NOMO-1 treated with dmso at 0.1 percent for 144 hours (cell line): ENCODE data around the gene BTBD2.

Source experiments
- DNase-seq: peaks from one replicate; lab custom pipeline; 2025; ENCODE audit not compliant: unreplicated experiment; lab: John Stamatoyannopoulos, UW

The BTBD2 gene

DNA sequence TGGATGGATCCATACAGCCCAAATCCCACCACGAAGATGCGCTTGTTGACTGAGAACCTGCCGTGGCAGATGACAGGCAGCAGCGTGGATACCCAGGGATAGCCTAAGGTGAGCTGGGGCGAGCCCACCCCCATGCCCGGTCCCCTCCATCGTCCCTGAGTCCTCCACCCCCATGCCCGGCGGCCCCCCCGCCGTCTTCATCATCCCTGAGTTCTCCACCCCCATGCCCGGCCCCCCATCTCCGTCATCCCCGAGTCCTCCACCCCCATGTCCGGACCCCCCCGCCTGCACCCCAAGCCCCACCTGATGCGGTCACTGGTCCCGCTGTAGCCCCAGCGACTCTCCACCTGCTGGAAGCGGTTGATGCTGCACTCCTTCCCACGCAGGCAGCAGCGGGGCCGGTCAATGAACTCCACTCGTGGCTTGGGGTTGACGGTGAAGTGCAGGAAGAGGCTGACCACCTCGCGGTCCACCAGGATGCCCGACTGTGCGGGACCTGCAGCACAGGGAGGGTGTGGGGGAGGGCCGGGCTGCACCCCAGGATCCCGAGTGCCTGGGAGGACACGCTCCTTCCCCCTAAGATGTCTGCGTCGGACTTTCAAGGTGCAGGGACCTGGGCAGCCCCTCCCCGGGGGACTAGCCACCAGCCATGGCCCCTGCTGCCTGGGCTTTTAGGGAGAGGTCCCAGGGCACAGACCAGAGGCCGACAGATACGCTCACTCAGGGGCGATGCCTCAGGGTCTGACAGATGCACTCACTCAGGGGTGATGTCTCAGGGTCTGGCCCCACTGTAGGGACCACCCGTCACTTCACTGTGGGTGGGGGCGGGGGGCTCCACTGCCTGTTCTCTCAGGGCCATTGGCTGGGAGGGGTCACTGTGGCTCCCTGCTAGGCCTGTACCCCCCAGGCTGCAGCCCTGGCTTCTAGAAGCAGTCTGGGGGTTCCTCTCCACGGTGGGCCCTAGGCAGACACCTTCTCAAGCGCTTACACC, 28.0 kb downstream of the BTBD2 start:
- no peak for DNase-seq

DNA sequence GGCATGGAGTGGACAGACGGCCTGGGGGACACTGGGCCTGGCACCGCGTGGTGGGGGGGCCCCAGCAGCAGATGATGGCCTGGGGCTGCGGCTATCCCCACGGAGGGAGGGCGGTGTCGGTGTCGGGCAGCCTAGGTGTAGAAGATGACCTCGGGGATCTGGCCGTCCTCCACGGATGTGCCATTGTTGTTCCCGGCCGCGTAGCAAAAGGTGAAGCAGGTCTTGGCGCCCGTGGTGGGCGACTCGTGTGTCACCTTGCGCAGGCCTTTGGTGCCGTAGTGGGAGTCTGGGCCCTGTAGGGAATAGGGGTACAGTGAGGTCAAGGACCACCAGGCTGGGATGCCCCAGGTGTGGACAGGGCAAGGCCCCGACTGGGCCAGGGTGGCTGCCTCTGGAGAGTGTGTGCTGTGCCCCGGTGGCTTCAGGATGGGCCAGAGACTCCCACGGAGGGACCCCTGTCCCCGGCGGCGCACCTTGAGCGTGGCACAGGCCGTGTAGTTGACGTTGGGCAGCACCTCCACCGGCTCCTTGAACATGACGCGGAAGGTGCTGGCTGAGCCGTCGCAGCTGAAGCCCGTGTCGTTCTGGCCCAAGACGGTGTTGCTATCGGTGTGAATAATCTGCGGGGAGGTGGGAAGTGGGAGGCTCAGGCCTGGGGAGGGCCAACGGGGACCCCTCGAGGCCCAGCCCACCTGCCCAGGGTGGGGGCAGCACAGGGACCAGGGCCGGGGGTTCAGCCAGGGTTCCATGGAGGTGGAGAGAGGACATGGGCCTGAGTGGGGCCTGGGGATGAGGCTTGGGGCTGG, 29.0 kb downstream of the BTBD2 start:
- DNase-seq, result no peak

DNA sequence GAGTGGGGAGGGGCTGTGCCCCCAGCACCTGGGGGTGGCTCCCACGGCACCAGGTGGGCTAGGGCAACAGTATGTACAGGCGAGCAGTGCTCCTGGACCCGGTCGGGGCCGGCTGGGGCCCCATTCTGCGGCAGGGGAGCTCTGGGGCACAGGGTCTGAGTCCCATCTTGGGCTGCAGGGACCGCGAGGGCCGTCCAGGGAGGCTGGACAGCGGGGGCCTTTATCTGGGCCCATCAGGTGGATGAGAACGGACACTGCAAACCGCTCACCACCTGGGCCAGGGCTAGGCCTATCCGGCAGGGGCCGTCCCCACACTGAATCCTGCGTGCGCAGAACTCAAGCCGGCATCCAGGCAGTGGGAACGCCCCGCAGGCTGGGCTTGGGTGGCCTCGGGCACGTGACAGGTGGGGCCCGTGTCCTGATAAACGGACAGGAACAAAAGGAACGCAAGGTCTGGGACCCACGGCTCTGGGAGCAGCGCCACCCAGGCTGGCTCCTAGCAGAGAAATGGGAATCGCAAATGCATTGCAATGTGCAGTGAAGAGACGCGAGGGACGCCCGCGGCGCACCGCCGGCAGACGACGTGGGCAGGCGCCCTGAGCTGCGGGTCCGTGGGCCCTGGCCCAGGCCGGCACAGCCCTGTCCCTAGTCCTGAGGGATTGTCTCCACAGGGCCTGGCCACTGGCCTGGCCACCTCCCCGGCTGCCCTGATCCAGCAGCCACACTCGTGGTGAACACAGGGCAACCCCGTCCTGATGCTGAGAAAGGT, 29.7 kb downstream of the BTBD2 start:
- DNase-seq, result no peak

DNA sequence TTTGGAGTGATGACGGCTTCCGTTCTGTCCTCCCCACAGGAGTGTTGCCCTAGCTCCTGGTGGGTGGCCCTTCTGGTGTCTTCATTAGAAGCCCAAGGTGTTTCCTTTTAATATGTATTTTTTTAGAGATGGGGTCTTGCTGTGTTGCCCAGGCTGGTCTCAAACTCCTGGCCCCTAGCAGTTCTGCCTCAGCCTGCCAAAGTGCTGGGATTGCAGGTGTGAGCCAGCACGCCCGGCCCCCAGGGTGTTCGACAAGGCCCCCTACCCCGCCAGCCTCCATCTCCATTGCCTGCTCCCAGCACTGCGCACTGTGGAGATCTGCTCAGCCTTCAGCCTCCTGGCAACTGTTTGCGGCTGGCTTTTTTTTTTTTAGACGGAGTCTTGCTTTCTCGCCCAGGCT, 31.2 kb downstream of the BTBD2 start:
- DNase-seq, result no peak

DNA sequence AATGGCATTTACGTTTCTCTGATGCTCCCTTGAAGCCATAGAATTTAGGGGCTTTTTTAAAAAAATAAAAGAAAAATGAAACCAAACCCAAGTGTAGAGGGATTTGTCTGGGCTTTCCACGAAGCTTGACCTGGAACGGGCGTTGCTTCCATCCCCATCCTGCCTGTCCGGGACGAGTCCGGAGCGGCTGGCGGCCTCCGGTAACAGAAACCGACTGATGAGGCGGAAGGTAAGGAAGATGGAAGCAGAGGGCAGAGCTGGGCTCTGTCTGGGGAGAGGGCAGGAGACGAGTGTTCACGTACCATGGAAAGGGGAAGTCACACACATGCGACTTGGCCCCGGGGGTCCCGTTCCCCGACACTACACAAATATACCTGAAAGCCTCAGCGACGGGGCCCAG, 34.3 kb downstream of the BTBD2 start:
- DNase-seq, result no peak

DNA sequence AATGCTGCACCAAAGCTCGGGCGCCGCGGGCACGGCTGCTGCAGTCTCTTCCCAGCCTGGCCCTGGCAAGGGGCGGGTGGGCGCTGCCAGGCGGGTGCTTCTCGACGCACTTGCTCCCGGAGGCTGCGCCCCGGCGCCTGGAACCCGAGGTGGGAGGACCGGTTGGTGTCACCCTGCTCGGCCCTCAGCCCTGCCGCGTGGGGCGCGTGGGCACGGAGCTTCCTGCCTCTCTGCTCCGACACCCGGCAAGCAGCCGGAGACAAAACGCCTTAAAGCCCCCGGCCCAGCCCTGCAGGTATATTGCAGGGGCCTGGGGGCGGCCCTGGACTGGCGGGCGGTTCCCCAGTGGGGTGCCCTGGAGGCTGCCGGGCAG, 34.7 kb downstream of the BTBD2 start:
- DNase-seq, result no peak

DNA sequence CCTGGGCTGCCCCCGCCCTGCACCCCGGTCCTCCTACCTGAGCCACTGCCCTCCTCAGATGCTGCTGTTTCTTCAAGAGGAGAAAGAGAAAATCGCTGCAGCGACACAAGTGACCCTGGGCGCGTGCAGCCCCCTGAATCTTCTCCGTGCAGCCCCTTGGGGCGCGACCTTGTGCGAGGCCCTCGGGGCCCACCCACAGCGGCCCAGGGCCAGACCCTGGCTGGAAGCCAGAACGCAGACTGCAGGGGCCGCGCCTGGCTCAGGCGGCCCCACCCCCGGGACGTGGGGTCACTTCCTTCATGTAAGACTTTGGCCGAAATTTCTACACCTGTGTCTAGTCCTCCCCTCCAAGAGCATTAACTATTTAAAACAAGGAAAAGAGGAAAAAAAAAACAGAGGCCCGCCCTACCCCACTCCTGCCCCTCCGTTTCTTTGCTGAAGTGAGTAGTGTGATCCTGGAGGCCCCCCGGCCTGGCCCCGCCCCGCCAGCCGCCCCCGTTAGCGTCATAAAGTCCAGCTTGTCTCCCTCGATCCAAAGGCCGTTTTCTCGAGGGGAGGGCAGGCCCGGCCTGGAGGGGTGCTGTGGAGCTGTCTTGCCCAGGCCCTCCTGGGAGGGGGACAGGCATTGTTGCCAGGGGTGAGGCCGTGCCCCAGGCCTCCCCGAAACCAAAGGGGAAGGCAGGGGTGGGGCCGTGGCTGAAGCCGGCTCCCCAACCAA, 35.3 kb downstream of the BTBD2 start:
- no peak for DNase-seq

DNA sequence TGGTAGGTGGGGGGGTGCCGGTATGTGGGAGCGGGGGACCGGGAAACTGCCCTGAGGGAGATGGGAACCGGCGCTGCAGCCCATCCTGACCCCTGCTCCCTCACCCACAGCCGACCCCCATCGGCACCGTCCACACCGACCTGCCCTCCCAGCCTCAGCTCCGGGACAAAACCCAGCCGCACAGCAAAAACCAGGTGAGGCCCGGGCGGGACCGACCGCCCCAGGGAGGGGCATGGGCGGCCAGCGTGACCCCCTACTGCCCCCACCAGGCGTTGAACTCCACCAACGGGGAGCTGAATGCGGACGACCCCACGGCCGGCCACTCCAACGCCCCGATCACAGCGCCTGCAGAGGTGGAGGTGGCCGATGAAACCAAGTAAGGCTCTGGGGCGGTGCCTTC, 35.9 kb downstream of the BTBD2 start:
- DNase-seq, result no peak

DNA sequence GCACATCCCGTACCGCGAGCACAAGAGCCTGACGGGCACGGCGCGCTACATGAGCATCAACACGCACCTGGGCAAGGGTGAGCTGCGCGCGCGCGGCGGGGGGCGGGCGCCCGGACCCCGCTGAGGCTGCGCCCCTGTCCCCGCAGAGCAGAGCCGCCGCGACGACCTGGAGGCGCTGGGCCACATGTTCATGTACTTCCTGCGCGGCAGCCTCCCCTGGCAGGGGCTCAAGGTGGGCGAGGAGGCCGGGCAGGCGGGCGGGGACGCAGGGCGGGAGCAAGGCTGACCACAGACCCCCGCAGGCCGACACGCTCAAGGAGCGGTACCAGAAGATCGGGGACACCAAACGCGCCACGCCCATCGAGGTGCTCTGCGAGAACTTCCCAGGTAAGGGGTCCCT, 36.5 kb downstream of the BTBD2 start:
- no peak for DNase-seq

DNA sequence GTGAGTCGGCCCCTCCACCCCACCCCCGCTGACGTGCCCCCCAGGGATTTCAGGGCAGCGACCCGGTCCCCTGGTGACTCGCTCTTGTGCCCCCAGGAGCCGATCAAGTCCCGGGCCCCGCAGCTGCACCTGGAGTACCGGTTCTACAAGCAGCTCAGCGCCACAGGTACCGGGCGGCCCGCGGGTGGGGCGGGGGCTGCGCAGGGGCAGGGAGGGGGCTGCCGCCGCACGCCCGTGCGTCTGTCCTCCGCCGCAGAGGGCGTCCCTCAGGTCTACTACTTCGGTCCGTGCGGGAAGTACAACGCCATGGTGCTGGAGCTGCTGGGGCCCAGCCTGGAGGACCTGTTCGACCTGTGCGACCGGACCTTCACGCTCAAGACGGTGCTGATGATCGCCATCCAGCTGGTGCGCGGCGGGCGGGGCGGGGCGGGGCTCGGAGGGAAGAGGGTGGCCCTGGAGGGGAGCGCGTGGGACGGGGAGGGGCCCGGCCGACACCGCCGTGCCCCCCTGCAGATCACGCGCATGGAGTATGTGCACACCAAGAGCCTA, 37.1 kb downstream of the BTBD2 start:
- DNase-seq, result no peak

DNA sequence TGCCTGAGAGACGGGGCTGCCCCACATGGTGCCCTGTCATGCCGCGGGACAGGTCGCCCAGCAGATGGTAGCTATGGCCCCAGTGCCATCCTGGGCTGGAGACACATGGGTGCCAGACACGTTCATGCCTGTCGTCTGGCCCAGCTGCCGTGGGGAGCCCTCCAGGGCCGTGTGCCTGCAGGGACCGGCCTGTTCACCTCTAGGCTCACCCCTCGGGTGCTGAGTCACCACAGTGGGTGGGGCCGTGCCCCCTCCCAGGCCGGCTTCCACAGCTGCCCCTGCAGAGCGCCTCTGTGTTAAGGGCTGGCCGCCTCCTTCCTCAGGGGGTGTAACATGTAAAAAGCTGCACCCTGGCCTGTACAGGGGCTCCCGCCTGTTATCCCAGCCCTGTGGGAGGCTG, 38.4 kb downstream of the BTBD2 start:
- no peak for DNase-seq

DNA sequence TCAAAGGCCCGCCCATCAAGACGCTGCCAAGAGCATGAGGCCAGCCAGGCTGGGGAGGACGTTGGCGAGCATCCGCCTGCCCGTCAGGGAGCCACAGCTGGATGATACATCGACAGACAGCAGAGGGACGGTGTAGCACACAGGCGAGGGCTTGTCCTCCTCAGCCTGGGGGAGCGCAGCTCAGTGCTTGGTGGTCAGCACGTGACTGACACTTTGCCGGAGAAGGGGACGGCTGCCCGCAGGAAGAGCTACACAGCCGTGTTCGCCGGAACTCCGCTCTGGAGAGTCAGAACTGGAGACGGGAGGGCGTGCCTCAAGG, 40.4 kb downstream of the BTBD2 start:
- no peak for DNase-seq

DNA sequence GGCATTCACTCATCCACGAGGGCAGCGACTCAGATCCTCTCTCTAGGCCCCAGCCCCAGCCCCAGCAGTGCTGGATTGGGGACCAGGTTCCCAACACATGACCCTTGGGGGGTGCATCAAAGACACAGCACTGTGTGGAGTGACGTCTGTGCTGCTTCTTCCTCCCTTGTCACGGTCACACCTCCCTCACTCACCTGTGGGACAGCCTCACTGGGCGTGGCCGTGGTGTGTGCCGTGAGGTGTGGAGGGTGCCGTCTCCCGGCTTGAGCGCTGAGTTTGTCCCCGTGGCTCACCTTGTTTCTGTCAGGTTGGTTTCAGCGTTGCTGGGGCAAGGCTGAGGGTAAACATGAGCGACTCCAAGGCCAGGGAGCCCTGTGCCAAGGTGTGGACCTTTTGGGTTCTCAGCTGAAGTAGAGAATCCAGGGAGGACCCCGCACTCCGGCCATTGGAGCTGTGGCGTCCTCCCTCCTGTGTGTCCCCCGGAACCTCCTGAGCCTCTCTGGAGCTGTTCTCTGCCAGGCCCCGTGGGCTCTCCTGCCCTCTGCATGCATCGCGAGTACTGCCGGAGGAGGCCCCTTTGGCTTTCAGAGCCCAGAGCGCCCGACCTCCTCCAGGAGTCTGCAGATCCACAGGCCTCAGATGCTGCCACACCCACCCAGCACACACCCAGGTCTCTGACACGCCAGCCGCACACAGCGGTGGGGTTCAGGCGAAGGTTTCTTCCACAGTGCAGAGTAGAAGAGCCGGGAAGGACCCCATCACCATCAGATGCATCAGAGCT, 40.9 kb downstream of the BTBD2 start:
- DNase-seq, result no peak

DNA sequence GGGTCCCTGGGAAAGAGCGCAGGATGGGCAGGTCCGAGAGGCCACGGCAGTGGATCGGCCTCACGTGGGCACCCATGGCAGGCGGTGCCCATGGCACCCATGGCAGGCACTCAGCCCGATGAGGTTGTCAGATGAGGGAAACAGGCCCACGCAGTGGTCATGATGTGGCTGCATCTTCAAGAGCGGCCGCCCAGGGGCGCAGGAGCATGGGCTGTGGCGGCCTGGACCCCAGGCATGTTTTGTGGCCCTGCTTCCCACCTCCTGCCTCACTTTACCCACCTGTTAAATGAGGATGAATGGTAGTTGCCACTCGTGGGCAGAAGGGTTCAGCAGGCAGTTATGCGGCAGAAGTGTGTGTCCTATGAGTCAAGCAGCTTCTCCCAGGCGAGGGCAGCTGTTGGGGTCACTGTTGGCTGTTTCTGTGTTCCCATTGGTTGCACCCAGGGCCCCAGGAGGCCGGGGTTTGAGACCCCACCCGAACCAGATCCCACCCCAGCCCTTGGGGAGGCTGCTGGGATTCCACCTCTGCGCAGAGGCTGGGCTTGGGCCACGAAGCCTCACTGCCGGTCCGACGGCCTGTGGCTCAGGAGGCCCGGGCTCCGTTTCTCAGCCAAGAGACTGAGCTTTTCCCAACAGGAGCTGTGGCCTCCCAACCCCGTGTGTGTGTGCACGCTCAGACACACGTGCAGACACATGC, 44.6 kb downstream of the BTBD2 start:
- no peak for DNase-seq

DNA sequence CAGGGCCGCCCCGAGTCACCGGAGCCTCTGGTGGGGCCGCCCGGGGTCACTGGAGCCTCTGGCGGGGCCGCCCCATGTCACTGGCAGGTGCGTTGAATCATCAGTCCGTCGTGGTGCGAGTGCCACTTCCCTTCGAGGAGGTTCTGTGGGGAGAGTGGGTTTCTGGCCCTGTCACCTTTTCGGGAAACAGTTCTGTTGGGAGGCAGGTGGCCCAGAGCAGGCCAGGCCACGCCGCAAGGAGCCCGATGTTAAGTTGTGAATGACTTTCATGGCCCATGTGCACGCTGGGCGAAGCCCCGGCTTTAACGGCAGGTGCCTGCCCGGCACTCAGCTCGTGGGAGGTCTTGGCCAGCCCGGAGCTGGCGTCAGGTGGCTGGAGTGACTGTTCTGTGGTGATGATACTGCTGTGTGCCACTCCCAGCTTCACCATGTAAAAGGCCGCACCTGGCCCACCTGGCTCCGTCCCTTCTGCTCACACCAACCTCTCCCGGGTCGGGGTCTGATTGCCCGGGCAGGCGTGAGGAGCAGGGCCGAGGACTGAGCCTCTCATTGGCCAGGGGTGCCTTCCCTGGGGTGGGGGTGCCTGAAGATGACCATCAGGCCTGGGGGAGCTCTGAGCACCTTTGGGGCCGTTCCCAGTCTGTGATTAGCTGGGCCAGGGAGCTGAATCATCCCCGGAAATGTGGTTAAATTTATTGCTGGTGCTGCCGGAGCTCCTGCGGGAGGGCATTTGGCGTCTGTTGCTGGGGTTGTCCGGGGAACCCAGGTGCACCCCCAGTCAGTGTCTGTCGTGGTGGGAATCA, 45.3 kb downstream of the BTBD2 start:
- no peak for DNase-seq

DNA sequence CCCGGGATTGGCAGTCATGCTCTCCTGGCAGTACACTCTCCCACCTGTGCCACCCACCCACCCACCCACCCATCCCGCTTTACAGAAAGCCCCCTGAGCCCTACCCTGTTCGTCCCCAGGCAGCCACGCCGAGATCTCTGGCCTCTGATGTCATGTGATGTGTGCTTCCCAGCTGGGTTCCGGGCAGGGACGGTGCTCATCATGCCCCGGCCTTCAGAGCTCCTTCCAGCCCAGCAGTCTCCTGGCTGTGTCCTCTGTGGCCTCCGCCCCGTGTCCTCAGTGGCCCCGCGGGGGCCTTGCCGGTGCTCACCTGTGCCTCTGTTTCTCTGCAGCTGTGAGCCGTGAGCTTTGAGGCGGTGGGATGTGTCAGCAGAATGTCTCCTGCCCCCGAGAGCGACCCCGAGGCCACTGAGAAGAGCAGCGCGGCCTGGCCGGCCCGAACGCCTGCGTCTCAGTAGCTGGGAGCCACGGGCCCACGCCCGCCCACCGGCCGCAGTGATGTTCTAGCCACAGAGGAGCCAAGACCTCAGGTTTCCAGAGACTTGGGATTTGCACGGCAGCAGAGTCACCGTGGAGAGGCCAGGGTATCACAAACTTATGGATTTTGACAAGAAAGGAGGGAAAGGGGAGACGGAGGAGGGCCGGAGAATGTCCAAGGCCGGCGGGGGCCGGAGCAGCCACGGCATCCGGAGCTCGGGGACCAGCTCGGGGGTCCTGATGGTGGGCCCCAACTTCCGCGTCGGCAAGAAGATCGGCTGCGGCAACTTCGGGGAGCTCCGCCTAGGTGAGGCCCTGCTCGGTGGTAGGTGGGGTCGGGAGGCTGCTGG, 46.1 kb downstream of the BTBD2 start:
- DNase-seq, result no peak

DNA sequence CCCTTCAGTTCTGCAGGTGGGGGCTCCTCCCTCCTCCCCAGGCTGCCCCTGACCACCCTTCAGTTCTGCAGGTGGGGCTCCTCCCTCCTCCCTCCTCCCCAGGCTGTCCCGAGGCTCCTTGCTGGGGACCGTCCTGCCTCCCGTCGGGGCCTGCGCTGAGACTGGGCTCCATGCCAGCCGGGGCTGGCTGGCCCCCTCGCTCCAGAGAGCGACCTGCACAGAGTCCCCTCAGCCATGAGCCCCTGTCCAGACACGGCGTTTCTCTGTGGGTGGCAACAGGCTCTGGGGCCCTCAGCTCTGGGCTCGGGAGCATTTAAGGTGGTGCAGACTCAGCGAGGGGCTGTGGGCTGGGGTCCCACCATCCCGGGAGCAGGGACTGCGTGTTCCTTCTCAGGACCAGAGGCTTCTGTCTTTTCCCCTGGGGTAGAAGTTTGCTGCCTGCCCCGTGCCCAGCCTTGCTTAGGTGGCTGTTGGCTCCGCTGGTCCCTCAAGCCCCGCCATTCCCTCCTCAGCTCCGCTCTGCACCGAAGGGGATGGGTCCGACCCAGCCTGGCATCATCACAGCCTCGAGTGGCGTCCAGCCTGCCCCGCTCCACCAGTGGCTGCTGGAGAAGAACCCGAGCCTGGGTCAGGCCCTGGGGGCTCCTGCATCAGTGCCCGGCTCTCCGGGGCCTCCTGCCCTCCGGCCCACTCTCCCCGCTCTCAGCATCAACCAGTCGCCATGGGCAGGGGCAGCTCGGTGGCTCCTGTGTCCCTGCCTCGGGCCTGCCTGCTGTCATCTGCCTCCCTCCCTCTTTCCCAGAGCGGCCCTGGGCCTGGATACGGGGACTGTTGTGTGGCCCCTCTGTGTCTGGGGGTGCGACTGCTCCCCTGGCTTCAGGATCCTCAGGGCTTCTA, 47.0 kb downstream of the BTBD2 start:
- DNase-seq, result no peak
